Activated naive CD4-positive, alpha-beta T cell treated with anti-CD3 and anti-CD28 coated beads, Interleukin-2, amount 50 U/mL, for 16 hours (primary cell): ENCODE measurements around the gene TCF19.
"Not testable (repeated sequence)": the region's sequence is repeated elsewhere in the genome, so short reads cannot be mapped to it uniquely, and the experiment has no call there.

Source experiments
- DNase-seq: peaks from one replicate; pipeline ENCODE4 v3.0.0-alpha.2; 2020

Gene TCF19

DNA sequence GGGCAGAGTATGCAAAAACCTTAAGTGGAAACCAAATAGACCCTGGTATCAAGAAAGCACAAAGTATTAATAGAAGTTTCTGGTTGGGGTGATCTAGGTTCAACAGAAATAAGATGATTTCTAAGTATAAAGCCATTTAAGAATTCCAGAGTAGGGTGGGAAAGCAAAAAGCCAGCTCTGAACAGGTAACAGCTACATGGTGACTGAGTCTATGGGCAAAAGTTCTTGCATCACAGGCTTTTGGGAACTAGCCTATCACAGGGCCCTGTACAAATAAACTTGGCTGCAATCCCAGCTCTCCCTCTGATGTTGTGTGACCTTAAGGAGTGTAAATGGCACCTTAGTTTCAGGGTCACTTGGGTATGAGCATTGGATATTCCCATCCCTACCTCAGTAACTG, 5.5 kb downstream of the TCF19 start:
- no peak for DNase-seq

DNA sequence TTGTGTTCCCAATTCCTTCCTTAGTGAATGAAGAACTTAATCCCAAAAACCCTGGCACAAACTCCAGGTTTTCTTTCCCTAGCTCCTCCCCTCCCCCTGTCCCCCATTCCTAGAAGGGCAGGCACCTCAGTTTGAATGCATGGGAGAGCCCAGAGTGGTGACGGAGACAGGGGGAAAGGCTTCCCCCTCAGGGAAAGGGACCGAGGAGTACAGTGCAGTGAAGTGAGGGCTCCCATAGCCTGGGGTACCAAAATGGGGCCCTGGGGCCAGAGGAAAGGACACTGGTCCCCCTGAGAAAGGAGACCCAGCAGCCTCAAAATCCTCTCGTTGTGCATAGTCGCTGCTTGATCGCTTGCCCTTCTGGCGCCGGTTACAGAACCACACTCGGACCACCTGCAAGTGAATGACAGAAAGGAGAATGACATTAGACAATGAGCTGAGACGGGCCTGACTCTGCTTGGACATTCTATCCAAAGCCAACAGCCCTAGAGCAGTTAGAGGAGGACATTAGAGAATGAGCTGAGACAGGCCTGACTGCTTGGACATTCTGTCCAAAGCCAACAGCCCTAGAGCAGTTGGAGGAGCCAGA, 6.2 kb downstream of the TCF19 start:
- DNase-seq, result not testable (repeated sequence)

- DNase-seq, result not testable (repeated sequence)
Measured at GRCh38 chr6:31165064-31165832, 6.9 kb downstream of the TCF19 start.

DNA sequence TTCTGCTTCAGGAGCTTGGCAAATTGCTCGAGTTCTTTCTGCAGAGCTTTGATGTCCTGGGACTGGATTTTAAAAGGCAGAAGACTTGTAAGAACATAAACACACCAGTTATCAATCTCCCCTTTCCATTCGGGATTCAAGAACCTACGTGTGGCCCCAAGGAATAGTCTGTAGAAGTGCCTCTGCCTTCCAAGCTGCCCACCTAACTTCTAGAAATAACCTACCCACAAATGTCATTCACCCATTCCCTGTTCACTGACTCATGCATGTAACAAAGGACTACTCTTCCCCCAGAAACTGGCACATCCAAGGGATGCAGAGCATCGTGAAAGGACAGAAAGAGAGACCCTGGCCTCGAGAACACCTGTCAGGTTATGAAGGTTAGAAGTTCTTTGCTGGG, 7.6 kb downstream of the TCF19 start:
- no peak for DNase-seq

GRCh38 chr6:31168606-31169005, 10.2 kb downstream of the TCF19 start:
- DNase-seq, result no peak

- DNase-seq, result no peak
Measured at GRCh38 chr6:31169123-31169857, 10.9 kb downstream of the TCF19 start.

DNA sequence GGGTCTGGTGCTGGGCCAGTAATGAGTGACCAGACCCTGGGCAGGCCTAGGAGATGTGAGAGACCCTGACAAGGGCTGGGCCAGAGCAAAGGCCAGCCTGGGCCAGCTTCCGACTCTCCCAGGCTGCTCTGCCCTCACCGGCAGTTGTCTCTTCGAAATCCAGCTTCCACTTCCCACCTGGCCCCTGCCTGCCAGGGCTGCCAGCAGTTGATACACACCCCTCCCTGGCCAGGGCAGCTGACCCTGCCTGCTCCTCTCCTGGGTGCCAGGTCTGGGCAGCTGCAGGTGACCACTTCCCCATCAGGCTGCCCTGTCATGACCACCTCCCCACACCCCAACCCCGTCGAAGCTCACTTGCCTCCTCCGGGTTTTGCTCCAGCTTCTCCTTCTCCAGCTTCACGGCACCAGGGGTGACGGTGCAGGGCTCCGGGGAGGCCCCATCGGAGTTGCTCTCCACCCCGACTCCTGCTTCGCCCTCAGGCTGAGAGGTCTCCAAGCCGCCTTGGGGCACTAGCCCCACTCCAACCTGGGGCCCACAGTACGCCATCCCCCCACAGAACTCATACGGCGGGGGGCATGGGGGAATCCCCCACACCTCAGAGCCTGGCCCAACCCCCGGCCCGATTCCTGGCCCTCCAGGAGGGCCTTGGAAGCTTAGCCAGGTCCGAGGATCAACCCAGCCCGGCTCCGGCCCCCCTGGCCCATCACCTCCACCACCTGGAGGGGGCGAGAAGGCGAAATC, 11.6 kb downstream of the TCF19 start:
- not testable (repeated sequence) for DNase-seq

DNA sequence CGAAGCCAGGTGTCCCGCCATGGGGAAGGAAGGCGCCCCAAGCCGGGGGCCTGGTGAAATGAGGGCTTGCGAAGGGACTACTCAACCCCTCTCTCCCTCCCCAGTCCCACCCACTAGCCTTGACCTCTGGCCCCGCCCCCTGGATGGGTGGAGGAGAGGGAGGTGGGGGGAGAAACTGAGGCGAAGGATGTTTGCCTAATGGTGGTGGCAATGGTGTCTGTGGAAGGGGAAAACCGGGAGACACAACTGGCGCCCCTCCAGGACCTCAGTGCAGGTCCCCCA, 12.2 kb downstream of the TCF19 start, which contains the start of gene POU5F1:
TSS of gene POU5F1 (minus strand) at position 83 of the 282 bp plus-strand sequence. CDS start at position 21, 62 bp downstream.
- DNase-seq, result no peak

DNA sequence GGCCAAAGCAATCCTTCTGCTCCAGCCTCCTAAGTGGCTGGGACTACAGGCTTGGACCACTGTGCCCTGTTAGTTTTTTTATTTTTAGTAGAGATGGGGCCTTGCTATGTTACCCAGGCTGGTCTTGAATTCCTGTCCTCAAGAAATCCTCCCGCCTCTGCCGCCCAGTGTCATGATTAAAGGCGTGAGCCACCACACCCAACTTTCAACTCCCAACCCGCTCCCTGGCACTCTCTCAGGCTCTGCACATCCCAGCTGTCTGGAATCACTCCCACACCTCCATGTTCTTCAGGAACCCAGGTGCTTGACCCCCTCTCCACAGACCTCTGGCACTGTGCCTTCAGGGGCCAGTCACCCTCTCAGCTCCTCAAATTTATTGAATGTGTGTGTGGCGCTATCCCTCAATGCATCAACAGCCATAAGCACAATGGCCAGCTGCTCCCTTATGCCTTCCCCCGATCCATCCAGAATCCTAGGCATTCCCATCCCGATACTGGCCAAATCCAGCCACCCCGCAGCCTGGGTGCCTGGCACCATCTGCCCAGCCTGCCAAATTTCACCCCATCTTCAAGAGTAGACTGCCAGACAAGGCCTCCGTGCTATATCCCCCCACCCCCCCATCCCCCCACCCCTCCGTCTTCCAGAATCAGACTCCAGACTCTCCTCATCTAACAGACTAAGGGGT, 12.7 kb downstream of the TCF19 start:
- no peak for DNase-seq

DNA sequence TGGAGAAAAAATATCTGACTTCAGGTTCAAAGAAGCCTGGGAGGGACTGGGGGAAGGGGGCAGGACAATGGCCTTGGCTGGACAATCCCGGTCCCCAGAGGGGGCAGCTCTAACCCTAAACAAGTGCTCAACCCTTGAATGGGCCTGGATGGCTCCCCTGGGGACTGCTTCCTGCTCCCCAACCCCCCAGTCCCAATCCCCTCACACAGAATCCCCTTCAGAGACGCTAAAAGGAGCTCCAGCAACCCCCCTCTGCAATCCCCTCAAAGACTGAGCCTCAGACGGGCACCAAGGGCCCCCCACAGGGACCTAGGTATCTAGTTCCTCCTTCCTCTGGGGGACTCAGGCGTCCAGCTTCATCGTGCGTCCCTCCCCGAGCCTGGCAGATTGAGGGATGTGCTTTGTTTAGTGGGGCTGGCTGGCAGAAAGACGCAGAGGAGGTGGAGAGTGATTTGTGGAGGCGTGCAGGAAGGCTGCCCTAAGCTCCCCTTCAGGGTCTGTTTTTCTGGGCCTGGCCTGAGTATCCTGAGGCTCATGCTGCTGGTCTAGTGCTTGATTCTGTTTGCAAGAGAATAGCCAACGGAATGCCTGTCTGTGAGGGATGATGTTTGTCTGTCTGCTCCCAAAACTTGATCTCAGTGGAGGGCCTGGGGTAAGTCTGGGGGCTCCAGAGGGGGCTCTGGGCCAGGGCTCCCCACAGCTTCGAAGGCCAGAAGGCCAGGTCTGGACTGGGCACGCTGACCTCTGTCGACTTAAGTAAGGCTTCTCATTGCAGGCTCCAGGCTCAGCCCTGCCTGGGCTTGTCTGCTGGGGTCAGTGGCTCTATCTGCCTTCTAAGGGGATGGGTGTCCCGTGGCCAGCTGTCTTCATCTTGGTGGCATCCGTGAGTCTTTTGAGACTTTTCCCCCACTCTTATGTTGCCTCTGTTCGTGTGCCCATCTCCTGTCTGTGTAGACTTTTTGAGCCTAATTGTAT, 13.8 kb downstream of the TCF19 start:
- no peak for DNase-seq

GRCh38 chr6:31172973-31173384, 14.6 kb downstream of the TCF19 start:
- DNase-seq, result no peak

- no peak for DNase-seq
Measured at GRCh38 chr6:31173406-31173805, 15.0 kb downstream of the TCF19 start.

DNA sequence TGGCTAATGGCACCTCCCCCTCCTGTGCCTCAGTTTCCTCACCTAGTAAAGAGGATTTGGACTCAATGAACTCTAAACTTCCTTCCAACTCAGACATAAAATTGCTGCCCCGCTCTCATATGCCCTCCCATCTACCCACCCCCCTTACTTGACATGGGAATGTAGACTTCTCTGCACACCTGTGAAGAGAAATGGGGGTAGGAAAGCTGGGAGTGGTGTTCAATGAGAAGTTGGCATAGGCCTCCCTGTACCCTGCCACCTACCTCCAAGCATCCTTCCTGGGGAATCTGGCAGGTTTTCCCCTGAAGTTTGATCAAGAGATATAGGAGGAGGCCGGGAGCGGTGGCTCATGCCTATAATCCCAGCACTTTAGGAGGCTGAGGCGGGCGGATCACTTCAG, 16.0 kb downstream of the TCF19 start:
- DNase-seq, result no peak

GRCh38 chr6:31175971-31176370, 17.6 kb downstream of the TCF19 start:
- DNase-seq, result no peak

GRCh38 chr6:31178143-31179041, 20.0 kb downstream of the TCF19 start:
- DNase-seq, result no peak

DNA sequence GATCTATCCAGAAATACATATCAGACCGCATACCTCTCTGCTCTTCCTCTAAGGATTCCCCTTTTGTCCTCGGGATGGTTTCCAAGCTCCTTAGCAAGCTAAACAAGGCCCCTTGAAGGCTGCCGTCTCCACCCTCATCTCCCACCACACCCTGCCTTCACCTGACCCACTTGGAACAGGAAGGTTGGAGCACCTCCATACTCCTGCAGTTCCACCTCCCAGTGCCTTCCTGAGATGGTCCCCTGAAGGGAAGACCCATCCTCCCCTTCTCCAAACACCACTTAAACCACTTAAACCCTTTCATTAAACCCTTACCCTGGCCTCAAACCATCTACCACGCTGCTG, 20.6 kb downstream of the TCF19 start:
- no peak for DNase-seq

DNA sequence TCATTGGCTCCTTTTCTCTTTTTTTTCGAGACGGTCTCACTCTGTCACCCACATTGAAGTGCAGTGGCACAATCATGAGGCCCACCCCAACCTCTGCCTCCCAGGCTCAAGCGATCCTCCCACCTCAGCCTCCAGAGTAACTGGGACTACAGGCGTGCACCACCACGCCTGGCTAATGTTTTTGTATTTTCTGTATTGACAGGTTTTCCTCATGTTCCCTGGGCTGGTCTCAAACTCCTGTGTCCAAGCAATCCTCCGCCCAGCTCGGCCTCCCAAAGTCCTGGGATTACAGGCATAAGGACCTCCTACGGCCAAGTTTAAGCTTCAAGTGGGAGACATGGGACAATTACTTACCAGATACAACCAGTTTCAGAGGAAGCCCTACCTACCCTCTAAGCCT, 21.5 kb downstream of the TCF19 start:
- DNase-seq, result no peak

DNA sequence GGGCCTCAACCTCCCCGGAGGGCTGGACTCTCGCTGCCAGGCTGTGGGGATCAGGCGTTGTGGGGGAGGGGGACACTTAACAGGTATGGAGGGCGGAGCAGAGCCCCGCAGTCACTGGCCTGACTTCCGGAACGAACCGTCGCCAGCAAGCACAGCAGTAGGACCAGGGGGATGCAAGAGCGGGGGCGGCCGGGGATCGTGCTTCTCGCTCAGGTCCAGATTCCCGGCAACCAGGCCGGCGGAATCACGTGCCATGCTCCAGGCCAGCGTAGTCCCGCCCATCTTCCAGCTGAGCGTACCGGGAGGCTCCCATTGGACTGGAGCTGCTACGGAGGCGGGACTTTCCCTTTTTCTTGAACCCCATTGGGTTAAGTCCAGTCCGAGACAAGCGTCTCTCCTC, 22.1 kb downstream of the TCF19 start:
- DNase-seq, result peak; percentile 78

DNA sequence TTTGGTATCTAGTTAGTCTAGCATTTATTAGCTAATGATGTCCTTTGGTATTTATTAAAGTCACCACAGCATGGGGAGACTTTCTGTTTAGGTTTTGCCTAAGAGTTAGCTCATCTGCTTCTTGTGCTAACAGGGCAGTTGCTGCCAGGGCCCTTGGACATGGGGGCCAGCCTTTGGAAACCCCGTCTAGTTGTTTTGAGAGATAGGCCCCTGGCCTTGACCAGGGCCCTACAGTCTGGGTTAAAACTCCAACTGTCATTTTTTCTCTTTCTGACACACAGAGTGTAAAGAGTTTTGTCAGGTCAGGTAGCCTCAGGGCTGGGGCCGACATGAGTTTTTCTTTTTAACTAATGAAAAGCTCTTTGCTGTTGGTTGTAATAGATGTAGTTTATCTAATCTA, 24.9 kb downstream of the TCF19 start:
- DNase-seq, result not testable (repeated sequence)

DNA sequence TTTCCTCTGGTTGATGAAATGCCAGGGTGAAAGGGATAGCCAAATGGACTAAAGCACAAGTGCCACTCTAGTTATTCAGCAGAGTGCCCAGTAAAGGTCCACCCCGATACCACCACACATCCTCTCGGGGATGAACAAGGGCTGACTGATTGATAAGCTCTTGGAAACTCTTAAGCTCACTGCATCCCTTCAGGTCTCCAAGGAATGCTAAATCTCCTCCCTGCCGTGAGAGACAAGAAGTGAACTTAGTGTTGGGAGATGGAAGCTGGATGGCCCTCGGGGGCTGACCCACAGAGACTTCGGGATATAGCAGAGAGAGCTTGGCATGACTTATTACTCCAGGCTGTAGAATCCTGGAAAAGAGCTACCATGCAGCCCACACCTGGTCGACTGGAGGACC, 25.5 kb downstream of the TCF19 start:
- DNase-seq, result not testable (repeated sequence)

- not testable (repeated sequence) for DNase-seq
Measured at GRCh38 chr6:31185695-31186051, 27.3 kb downstream of the TCF19 start.
